HG03060 (cell line): ENCODE measurements around the gene LCN2.

ENCODE experiments used
- ATAC-seq: cut with Tn5 transposase; IDR thresholded peaks from one replicate; pipeline ENCODE4 v1.9.1; 2021; ENCODE audit warnings: low read depth, moderate number of reproducible peaks; ENCODE audit not compliant: unreplicated experiment

LCN2 gene

GRCh38 chr9:128114326-128115186 lies 34.7 kb upstream of the LCN2 start:
- ATAC-seq, result no peak

DNA sequence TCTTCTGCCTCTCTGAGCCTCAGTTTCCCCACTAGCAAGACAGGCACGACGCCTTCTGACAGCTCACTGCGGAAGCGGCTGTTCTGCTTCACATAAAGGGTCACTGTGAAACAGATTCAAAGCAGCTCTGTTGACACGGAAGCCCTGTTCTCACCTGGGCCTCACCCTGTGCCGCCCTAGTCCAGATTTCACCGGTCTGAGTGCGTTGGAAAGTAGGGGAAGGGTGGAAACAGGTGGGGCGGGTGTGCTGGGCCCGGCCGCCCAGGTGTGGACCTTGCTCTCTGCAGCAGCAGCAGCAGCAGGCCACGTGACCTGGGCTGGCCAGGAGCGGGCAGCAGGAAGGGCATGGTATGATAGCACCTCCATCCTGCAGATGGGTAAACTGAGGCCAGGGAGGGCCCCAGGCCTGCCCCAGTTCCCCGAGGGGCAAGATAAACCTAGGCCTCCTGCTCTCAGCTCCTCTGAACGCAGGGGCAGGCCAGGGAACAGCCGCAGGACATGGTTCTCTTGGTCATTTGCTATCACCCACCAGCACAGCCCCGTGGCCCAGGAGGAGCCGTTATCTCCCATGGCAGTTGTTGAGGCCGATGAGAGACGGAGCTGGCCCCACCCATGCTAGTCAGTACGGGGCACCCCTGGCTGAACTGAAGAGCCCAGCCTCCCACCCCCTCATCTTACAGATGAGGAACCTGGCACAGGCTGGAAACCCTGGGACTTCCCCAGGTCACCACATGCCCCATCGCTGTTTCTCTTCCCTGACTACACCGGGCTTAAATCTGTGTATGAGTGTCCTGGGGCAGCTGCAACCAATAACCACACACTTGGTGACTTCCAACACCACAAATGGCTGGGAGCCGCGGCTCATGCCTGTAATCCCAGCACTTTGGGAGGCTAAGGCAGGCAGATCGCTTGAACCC lies 33.8 kb upstream of the LCN2 start:
- ATAC-seq, result no peak

GRCh38 chr9:128116104-128117083 lies 32.9 kb upstream of the LCN2 start:
- no peak for ATAC-seq

DNA sequence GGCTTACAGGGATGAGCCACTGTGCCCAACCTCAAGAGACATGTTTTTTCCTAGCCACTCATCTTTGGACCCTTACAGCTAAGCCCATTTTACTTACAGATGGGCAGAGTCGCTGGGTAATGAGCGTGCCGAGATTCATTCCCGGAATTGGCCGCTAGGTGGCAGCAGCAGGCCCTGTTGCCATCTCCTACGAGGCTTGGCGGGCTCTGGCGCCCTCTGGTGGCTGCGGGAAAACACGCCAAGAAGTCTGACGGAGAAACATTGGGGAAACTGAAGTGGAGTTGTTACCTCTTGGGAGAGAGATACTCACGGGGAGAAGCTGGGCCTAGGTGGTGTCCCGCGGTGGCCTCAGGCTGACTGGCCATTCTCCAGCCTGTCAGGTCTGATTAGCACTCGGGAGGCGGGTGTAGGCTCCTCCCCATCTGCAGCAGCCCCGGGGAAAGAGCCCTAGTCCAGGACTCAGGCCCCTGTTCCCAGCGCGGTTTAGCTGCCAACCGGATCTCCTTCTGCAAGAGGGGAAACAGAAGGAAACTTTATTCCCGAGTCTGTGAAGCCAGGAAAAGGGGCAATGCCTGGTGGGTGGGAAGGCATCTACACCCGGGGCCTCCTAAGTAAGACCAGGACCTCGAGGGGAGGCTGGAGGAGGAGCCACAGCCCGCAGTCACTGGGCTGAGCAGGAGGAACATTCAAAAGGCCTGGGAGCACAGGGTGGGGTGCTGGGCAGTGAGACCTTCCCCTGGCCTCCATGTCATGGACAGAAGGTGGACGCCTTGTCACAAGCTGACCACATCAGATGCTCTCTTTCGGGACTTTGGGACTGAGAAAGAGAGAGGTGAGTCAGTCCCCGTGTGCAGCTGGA lies 31.4 kb upstream of the LCN2 start:
- no peak for ATAC-seq

DNA sequence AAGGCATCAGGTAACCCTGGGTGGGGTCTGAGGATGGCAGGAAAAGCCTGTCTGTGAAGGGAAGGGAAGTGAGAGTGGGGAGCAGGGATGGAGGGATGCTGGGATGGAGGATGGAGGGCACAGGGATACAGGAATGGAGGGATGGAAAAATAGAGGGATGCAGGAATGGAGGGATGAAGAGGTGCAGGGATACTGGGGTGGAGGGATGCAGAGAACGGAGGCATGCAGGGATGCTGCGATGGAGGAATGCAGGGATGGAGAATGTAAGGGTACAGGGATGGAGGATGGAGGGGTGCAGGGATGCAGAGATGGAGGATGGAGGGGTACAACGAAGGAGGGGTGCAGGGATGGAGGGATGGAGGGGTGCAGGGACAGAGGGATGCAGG lies 30.8 kb upstream of the LCN2 start:
- no peak for ATAC-seq

DNA sequence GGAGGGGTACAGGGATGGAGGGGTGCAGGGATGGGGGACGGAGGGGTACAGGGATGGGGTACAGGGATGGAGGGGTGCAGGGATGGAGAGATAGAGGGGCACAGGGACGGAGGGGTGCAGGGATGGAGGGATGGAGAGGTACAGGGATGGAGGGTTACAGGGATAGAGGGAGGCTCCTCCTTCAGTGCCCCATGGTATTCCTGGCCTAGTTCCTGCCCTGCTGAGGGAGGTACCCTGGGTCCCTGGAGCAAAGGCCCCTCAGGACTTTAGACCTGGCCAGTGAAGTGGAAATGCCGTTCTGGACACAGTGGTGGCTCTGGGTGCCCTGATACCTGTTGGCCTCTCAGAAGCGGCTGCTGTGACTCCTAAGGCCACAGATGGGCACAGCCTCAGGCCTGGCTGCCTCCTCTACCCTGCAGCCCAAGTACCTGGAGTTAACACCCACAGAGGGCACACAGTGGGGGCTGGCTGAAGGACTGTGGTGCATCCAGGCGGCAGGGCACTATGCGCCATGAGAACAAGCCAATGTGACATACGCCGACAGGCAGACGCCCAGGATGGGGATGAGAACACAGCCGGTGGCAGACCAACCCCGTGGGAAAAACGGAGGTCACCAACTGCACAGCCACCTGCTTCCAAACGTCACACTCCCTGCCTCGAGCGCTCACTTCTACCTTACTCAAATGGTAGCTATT lies 30.1 kb upstream of the LCN2 start:
- no peak for ATAC-seq

DNA sequence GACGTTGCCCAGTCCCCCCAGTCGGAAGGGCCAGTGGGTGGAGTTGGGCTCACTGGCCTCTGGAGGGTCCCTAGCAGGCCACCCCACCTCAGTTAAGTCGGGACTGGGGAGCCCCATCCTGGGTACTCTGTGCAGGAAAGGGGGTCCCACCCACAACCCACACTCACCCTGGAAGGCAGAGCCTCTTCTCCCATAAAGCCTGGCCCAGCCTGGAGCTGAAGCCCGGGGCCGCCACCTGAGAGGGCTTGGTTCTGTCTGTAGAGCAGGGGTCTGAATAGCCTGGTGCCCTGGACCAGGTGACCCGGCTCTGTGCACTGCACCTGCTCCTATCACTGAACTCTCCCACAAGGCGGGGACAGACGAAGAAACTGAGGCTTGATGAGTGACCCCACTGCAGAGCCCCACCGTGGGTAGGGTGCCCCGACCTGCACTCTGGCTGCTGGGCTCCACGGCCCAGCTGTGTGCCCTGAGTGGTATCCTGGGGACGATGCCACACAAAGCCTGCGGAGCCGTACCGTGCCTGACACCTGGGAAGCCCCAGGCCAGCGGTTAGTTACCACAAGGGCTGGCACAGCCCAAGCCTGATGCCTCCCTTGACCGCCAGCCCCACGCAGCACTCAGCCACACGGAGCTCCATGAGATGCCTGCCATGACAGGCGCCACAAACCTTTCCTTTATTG lies 29.1 kb upstream of the LCN2 start:
- no peak for ATAC-seq

DNA sequence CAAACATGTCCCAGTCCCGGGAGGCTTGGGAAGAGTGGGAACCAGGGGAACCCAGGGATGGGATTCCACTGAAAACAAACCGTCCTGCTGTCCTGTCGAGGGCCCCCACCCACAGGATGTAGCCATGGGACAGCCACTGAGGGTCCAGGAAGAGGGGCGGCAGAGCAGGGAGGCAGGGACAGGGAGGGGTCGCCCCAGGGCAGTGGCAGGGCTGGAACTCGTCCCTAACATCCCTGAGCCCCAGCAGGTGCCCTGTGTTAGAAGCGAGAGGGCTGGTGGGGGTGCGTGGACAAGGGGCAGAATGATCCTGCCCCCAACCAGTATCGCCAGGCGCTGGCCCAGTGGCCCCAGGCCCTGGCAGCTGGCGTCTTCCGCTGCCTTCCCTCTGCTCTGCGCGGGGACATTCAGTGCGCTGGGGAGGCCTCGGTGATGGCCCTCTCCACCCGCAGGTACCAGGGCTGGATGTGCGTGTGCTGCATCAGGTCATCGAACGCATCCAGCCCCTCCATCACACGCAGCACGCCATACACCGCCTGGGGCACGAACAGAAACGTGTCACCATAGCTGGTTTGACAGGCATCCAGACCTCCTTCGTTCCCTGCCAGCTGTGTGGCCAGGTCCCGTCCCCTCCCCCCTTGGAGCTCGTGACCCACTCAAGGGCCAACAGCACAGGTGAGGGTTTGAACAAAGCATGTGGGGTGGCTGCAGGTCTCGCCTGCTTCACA lies 28.4 kb upstream of the LCN2 start:
- no peak for ATAC-seq

DNA sequence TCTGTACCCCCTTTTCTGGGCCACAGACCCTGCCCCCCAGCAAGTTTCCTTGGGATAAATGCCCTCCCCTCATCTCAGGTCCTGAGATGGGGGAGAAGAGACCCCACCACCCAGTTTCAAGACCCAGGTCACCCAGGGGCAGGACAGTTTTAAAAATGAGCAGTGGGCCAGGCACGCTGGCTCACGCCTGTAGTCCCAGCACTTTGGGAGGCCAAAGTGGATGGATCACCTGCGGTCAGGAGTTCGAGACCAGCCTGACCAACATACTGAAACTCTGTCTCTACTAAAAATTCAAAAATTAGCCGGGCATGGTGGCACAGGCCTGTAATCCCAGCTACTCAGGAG lies 27.8 kb upstream of the LCN2 start:
- no peak for ATAC-seq

DNA sequence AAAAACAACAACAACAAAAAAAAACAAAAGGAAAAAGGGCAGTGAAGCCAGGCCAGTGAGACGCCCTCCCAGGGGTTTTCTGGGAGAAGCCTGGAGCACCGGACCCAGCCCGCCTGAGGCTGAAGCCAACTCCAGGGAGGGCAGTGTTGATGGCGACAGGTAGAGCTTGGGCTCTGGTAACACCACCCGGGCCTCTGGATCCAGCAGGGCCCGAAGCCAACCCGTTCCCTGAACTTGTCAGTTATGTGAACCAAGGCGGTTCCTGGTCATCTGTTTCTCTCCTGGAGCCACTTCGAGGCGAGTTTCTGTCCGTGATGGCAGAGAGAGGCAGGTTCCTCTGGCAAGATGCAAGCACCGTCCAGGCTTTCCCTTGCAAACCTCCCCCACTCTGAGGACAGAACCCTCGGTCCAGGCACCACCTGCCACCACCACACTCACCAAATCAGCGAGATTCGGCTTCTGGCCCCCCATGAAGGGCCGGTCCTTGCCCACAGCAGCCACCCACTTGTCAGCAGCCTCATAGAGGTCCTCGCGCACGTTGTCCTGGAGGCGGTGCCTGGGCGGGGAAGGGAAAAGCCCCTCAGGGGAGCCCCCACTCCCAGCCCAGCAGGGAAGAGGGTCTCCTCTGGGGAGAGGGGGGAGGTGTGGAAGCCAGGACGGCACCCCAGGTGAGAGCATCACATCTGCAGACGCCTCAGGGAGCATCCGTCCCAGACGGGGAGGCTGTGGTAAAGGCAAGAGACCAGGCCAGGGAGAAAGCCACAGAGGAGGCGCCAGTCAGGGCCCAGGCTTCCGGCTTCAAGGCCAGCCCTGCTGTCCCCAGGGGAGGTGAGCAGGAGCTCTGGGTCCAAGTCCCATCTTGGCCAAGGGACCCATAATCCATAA lies 27.1 kb upstream of the LCN2 start:
- ATAC-seq, result no peak

- no peak for ATAC-seq
Observed at GRCh38 chr9:128122809-128123175, 26.5 kb upstream of the LCN2 start.

GRCh38 chr9:128123451-128124080 lies 25.7 kb upstream of the LCN2 start:
- ATAC-seq, result no peak

GRCh38 chr9:128124451-128124850 lies 24.8 kb upstream of the LCN2 start:
- ATAC-seq, result no peak

- ATAC-seq, result no peak
Observed at GRCh38 chr9:128124873-128125579, 24.2 kb upstream of the LCN2 start.

DNA sequence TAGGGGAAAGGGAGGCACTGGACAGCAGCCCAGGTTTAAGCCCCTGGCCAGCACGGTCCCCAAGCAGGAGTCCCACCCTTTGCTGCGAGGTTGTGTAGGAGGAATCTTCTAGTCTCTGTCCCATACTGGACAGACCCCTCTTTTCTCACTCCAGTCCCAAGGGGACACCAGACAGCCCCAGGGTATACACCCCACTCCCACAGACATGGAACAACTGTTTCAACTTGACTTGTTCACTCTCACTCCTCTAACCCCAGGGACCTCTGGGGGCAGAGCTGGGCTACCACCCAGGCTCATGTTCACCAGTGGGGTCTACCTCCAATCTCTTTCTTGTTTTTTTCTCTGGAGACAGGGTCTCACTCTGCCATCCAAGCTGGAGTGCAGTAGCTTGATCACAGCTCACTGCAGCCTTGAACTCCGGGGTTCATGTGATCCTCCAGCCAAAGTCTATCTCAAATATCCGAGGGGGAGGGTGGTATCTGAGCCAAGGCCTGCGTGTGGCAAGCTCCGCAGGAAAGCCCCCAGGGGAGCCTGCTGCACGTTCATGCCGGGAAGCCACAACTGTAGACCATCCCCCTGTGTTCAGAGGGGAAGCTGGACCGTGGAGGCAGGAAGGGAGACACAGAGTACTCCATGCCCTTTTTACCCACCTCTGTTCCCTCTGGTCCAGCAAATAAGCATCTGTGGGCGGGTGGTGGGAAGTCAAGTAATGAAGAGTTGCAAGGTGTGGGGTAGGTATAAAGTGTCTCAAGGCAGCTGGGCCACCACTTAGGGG lies 23.5 kb upstream of the LCN2 start:
- ATAC-seq, result no peak
